Measurements from ENCODE around the gene MGST2.

MGST2 gene

DNA sequence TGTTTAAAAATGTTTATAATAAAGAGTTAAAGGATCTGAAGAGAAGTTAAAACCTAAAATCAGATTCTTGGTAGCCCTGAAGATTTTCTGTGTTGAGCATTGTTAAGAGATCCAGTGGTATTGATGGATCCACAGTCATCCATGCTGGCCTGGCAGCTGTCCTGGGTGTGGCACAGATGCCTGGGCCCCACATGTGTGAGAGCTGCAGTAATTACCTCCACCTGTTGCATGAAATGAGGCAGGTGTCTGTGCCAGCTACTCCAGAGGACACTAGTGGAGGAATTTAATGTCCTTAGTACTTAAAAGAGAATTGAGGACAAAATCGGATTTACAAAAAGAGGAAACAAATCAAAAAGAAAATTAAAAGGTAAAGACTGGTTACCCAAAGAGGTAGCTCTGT lies 44.0 kb downstream of the MGST2 start:
- Histone ChIP-seq H3K36me3 (ENCODE audit: control insufficient read depth, insufficient read depth, low read length) (no peaks in the 10 kb centered on the region; the same call in 1 of the 2 replicates), H3K9ac (ENCODE audit: low read length) (no peak overlapping the region), H3K4me3 (ENCODE audit: low read depth, low read length) (no peak overlapping the region), H3K27me3 (ENCODE audit: control insufficient read depth, insufficient read depth, low read length) (peaks cover 10% of the 10 kb centered on the region; the same call in 1 of the 2 replicates), H3K27ac (ENCODE audit: low read depth, low read length) (no peak overlapping the region), H3K4me1 (ENCODE audit: control insufficient read depth, insufficient read depth, low read length) (no peaks in the 10 kb centered on the region; the same call in 1 of the 2 replicates), H3K9me3 (ENCODE audit: control insufficient read depth, insufficient read depth, low read depth, low read length) (no peaks in the 10 kb centered on the region)

DNA sequence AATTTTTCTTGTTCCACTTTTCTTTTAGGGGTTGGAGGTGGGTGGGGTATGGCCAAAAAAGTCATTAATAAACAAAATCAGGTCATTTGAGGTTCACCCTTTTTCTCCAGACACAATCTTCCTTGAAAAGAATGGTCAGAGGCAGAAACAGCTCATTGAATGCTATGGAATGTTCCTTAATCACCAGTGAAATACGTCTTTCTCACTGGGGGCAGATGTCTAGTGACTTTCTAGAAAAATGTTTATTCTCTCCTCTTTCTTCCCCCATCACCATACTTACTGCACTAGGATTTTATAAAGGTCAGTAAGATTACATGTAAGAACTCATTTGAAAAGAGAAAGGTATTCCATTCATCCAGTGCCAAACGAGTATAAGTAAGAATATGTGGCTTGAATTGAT lies 44.5 kb downstream of the MGST2 start:
- Histone ChIP-seq H3K27me3 (ENCODE audit: control insufficient read depth, insufficient read depth, low read length) (peaks cover 14% of the 10 kb centered on the region; the same call in 1 of the 2 replicates), H3K27ac (ENCODE audit: low read depth, low read length) (no peak overlapping the region)

DNA sequence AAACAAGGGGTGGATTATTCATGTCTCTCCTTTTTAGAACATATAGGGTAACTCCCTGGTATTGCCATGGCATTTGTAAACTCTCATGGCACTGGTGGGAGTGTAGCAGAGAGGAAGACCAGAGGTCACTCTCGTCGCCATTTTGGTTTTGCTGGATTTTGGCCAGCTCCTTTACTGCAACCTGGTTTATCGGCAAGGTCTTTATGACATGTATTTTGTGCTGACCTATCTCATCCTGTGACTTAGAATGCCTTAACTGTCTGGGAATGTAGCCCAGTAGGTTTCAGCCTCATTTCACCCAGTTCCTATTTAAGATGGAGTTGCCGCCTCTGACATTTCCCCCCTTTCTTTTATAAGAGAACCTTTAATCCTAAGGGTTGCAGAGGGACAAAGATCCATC lies 45.8 kb downstream of the MGST2 start:
- no peaks in the 10 kb centered on the region; the same call in 1 of the 2 replicates for H3K36me3 ChIP-seq (ENCODE audit: control insufficient read depth, insufficient read depth, low read length)
- H3K9ac ChIP-seq (ENCODE audit: low read length), result no peak overlapping the region
- H3K27ac ChIP-seq (ENCODE audit: low read depth, low read length), result no peak overlapping the region
- no peaks in the 10 kb centered on the region; the same call in 1 of the 2 replicates for H3K4me1 ChIP-seq (ENCODE audit: control insufficient read depth, insufficient read depth, low read length)
- H3K27me3 ChIP-seq (ENCODE audit: control insufficient read depth, insufficient read depth, low read length), result peaks cover 26% of the 10 kb centered on the region; the same call in 1 of the 2 replicates
- H3K9me3 ChIP-seq (ENCODE audit: control insufficient read depth, insufficient read depth, low read depth, low read length), result no peaks in the 10 kb centered on the region
- H3K4me3 ChIP-seq (ENCODE audit: low read depth, low read length), result no peak overlapping the region

More for the DNA sequence above, 44.5 kb downstream of the MGST2 start:
- Histone ChIP-seq H3K4me3 (ENCODE audit: low read depth, low read length) (no peak overlapping the region), H3K4me1 (ENCODE audit: control insufficient read depth, insufficient read depth, low read length) (no peaks in the 10 kb centered on the region; the same call in 1 of the 2 replicates), H3K9me3 (ENCODE audit: control insufficient read depth, insufficient read depth, low read depth, low read length) (no peaks in the 10 kb centered on the region), H3K36me3 (ENCODE audit: control insufficient read depth, insufficient read depth, low read length) (no peaks in the 10 kb centered on the region; the same call in 1 of the 2 replicates), H3K9ac (ENCODE audit: low read length) (no peak overlapping the region)

DNA sequence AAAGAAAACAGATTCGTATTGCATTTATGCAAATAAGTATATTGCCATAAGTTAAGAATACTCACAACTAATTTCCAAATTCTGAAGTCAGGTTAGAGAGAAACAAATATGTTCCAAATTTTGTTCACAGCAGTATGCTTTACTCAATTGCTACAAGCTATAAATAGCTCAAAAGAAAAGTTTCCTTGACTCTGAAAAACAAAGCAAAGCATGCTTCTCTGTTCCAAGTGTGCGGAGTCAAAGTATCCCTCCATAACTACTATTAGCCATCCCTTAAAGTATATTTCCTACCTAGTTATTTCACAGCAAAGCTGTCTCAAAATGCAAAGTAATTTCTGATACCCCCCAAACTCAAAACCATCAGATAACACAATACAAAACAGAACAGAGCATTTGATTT lies 47.3 kb downstream of the MGST2 start:
- Histone ChIP-seq H3K27me3 (ENCODE audit: control insufficient read depth, insufficient read depth, low read length) (peaks cover 33% of the 10 kb centered on the region; the same call in 1 of the 2 replicates), H3K9ac (ENCODE audit: low read length) (no peak overlapping the region), H3K9me3 (ENCODE audit: control insufficient read depth, insufficient read depth, low read depth, low read length) (no peaks in the 10 kb centered on the region), H3K4me3 (ENCODE audit: low read depth, low read length) (no peak overlapping the region), H3K4me1 (ENCODE audit: control insufficient read depth, insufficient read depth, low read length) (no peaks in the 10 kb centered on the region; the same call in 1 of the 2 replicates), H3K36me3 (ENCODE audit: control insufficient read depth, insufficient read depth, low read length) (no peaks in the 10 kb centered on the region; the same call in 1 of the 2 replicates), H3K27ac (ENCODE audit: low read depth, low read length) (no peak overlapping the region)

DNA sequence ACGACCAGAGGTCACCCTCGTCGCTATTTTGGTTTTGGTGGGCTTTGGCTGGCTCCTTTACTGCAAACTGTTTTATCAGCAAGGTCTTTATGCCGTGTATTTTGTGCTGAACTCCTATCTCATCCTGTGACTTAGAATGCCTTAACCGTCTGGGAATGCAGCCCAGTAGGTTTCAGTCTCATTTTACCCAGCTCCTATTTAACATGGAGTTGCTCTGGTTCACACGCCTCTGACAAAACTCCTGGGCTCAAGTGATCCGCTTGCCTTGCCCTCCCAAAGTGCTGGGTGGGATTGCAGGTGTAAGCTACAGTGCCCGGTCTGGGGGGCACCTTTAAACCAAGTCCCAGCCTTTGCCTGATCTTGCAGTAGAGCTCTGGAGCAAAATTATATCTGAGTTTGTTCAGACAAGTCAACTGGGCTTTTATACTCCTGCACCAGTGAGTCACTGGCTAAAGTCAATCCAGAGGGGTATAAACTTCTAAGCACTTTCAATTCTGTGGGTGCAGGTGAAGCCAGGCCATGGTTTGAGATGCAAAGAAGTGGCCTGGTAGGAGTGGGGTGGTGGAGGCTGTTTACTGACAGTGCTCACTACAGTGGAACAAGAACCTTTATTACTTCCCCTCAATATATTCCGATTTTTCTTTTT lies 50.2 kb downstream of the MGST2 start:
- Histone ChIP-seq H3K36me3 (ENCODE audit: control insufficient read depth, insufficient read depth, low read length) (peaks cover 9% of the 10 kb centered on the region), H3K9me3 (ENCODE audit: control insufficient read depth, insufficient read depth, low read depth, low read length) (no peaks in the 10 kb centered on the region), H3K4me1 (ENCODE audit: control insufficient read depth, insufficient read depth, low read length) (no peaks in the 10 kb centered on the region; the same call in 1 of the 2 replicates), H3K27ac (ENCODE audit: low read depth, low read length) (no peak overlapping the region), H3K27me3 (ENCODE audit: control insufficient read depth, insufficient read depth, low read length) (peaks cover 33% of the 10 kb centered on the region; the same call in 1 of the 2 replicates), H3K9ac (ENCODE audit: low read length) (no peak overlapping the region), H3K4me3 (ENCODE audit: low read depth, low read length) (no peak overlapping the region)

DNA sequence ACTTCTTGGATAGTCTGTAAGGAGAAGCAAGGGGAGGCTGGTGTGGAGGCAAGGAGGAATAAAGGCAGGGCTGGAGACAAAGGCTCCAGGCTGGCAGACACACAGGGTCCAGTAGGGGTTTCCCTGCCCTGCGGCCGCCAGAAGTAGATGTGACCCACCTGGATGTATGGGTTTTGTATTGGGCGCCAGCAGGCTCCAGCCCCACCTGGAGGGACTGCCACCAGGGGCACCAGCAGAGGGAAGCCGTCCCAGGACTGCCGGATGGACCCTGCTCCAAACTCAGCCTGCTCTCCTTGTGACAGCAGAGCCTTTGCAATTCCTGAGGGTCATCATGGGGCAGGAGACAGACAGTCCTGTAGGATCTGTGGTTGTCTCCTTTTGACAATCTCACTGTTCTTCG lies 52.7 kb downstream of the MGST2 start:
- no peak overlapping the region for H3K4me3 ChIP-seq (ENCODE audit: low read depth, low read length)
- peaks cover 30% of the 10 kb centered on the region; the same call in 1 of the 2 replicates for H3K27me3 ChIP-seq (ENCODE audit: control insufficient read depth, insufficient read depth, low read length)
- H3K9ac ChIP-seq (ENCODE audit: low read length), result no peak overlapping the region
- H3K9me3 ChIP-seq (ENCODE audit: control insufficient read depth, insufficient read depth, low read depth, low read length), result no peaks in the 10 kb centered on the region
- H3K36me3 ChIP-seq (ENCODE audit: control insufficient read depth, insufficient read depth, low read length), result peaks cover 9% of the 10 kb centered on the region
- H3K27ac ChIP-seq (ENCODE audit: low read depth, low read length), result no peak overlapping the region
- H3K4me1 ChIP-seq (ENCODE audit: control insufficient read depth, insufficient read depth, low read length), result no peaks in the 10 kb centered on the region

DNA sequence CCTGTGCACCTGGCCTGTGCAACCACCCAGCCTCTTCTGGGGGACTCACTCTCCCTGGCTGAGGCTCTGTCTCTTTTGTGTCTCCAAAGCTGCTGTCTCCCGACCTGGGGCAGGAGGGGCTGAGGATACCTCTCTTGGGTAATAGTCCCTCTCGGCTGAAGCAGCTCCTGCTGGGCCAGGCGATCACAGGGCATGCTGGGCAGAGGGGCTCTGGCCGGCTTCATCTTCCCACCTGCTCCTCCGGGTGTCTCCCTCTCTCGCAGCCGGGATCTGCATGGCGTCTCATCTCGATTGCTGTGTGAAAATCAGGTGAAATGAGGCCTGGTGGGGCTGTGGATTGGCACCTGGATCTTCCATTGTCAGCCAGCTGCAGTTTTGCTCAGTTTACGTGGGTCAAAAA lies 53.2 kb downstream of the MGST2 start:
- Histone ChIP-seq H3K9me3 (ENCODE audit: control insufficient read depth, insufficient read depth, low read depth, low read length) (no peaks in the 10 kb centered on the region), H3K4me1 (ENCODE audit: control insufficient read depth, insufficient read depth, low read length) (no peaks in the 10 kb centered on the region), H3K36me3 (ENCODE audit: control insufficient read depth, insufficient read depth, low read length) (peaks cover 9% of the 10 kb centered on the region), H3K27ac (ENCODE audit: low read depth, low read length) (no peak overlapping the region), H3K9ac (ENCODE audit: low read length) (no peak overlapping the region), H3K4me3 (ENCODE audit: low read depth, low read length) (no peak overlapping the region), H3K27me3 (ENCODE audit: control insufficient read depth, insufficient read depth, low read length) (peaks cover 26% of the 10 kb centered on the region; the same call in 1 of the 2 replicates)

DNA sequence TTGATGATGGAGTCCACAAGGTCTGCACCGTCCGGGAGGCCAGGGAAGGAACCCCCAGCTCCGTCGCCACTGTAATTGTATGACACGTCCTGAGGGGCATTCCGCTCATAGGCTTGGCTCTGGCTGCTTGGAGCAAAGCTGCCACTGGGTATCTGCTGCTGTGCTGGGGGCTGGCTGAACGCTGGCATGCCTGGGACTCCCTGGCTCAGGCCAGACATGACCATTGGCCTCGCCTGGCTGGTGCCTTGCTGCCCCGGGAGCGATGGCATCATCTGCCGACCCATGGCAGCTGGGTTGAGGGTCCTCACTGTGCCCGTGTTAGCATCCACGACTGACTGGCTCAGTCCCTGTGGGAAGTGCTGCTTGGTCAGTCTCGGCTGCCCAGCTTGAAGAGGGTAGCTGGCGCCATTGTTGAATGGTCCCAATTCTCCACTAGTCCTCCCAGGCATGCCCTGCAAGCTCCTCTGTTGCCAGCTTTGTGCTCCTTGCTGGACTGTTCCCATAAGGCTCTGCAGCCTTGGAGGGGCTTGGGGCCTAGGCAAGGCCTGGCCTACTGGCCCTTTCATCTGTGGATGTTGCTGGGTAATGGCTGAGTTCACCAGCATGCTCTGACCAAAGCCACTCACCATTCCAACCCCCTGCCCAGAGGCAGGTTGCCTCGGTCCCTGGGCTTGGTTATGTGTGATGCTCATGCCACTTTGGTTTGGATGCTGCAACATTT lies 53.9 kb downstream of the MGST2 start:
- H3K4me3 ChIP-seq (ENCODE audit: low read depth, low read length), result no peak overlapping the region
- H3K27me3 ChIP-seq (ENCODE audit: control insufficient read depth, insufficient read depth, low read length), result peaks cover 24% of the 10 kb centered on the region; the same call in 1 of the 2 replicates
- H3K27ac ChIP-seq (ENCODE audit: low read depth, low read length), result no peak overlapping the region
- H3K36me3 ChIP-seq (ENCODE audit: control insufficient read depth, insufficient read depth, low read length), result peaks cover 9% of the 10 kb centered on the region
- no peak overlapping the region for H3K9ac ChIP-seq (ENCODE audit: low read length)
- H3K4me1 ChIP-seq (ENCODE audit: control insufficient read depth, insufficient read depth, low read length), result no peaks in the 10 kb centered on the region
- H3K9me3 ChIP-seq (ENCODE audit: control insufficient read depth, insufficient read depth, low read depth, low read length), result no peaks in the 10 kb centered on the region

DNA sequence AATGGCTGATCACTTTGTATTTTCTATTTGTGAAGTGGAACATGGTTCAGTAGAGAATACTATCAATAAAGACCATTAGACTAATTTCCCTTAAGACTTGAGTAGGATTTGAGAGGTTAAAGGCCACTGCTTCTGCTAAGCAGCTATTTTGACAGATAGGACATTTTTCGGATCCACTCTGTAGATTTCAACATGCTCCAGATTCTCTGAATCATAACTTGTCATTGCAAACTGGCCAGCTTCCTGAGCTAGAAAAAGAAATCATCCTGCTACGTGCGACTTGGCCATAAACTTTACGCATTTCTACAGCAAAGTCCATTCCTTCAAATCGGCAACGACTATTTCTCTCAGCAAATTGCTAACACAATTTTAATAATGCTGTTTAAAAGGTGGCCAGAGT lies 55.2 kb downstream of the MGST2 start:
- Histone ChIP-seq H3K4me1 (ENCODE audit: control insufficient read depth, insufficient read depth, low read length) (no peaks in the 10 kb centered on the region), H3K9ac (ENCODE audit: low read length) (no peak overlapping the region), H3K27me3 (ENCODE audit: control insufficient read depth, insufficient read depth, low read length) (peaks cover 13% of the 10 kb centered on the region; the same call in 1 of the 2 replicates), H3K36me3 (ENCODE audit: control insufficient read depth, insufficient read depth, low read length) (peaks cover 9% of the 10 kb centered on the region), H3K9me3 (ENCODE audit: control insufficient read depth, insufficient read depth, low read depth, low read length) (no peaks in the 10 kb centered on the region), H3K27ac (ENCODE audit: low read depth, low read length) (no peak overlapping the region), H3K4me3 (ENCODE audit: low read depth, low read length) (no peak overlapping the region)

DNA sequence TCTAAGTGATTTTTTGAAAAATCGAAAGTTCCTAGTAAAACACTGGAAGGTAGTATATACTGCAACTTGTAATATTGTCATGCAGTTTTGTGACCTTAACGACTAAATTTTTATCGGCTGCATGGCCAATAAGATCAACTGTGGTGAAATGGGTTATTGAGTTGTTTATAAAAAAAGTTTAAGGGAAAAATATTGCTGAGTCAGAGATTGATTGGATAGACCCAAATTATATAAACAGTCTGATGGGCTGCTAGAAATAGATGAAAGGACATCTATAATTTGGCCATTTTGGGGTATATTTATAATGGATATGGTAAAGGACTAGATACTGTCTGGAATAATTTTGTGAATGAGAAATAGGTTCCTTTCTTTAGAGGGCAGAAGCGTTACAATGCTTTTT lies 56.2 kb downstream of the MGST2 start:
- Histone ChIP-seq H3K4me3 (ENCODE audit: low read depth, low read length) (no peak overlapping the region), H3K9me3 (ENCODE audit: control insufficient read depth, insufficient read depth, low read depth, low read length) (no peaks in the 10 kb centered on the region), H3K27me3 (ENCODE audit: control insufficient read depth, insufficient read depth, low read length) (peaks cover 6% of the 10 kb centered on the region; the same call in 1 of the 2 replicates), H3K4me1 (ENCODE audit: control insufficient read depth, insufficient read depth, low read length) (no peaks in the 10 kb centered on the region), H3K27ac (ENCODE audit: low read depth, low read length) (no peak overlapping the region), H3K9ac (ENCODE audit: low read length) (no peak overlapping the region), H3K36me3 (ENCODE audit: control insufficient read depth, insufficient read depth, low read length) (peaks cover 9% of the 10 kb centered on the region)

DNA sequence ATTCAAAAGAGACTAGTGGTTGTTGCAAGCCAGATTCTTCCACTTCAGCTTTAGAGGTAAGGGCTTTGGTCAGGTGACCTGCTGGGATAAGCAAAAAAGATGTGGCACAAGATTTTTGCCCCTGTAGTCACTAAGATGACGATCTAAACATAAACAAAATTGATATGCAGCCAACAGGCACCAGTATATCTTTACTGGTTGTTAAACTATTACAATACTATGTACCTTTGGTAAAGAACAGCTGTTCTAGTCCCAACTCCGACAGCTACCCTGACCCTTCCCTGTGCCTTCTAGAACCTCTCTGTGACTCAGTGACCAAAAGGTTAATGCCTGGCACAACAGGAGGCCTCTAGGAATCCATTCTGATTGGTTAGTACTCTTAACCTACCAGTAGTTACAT lies 59.6 kb downstream of the MGST2 start:
- Histone ChIP-seq H3K36me3 (ENCODE audit: control insufficient read depth, insufficient read depth, low read length) (no peaks in the 10 kb centered on the region), H3K27me3 (ENCODE audit: control insufficient read depth, insufficient read depth, low read length) (no peaks in the 10 kb centered on the region), H3K9ac (ENCODE audit: low read length) (no peak overlapping the region), H3K9me3 (ENCODE audit: control insufficient read depth, insufficient read depth, low read depth, low read length) (no peaks in the 10 kb centered on the region), H3K4me3 (ENCODE audit: low read depth, low read length) (no peak overlapping the region), H3K4me1 (ENCODE audit: control insufficient read depth, insufficient read depth, low read length) (no peaks in the 10 kb centered on the region), H3K27ac (ENCODE audit: low read depth, low read length) (no peak overlapping the region)

Data from HUES6 (cell line).